Stimulated activated CD8-positive, alpha-beta memory T cell treated with anti-CD3 and anti-CD28 coated beads, Interleukin-15, amount 100 ng/mL, for 48 hours (primary cell): ENCODE measurements around the gene ST3GAL2.
"Not testable (repeated sequence)": the region's sequence is repeated elsewhere in the genome, so short reads cannot be mapped to it uniquely, and the experiment has no call there.

ENCODE experiments used
- DNase-seq, 2 donors: peaks; one replicate each; pipeline ENCODE4 v3.0.0-alpha.2; 2020; ENCODE audit warnings: low read depth in 2 of 2

The ST3GAL2 gene

GRCh38 chr16:70386289-70386986 is 52.5 kb downstream of the ST3GAL2 start:
- not testable (repeated sequence) for DNase-seq

- no peak for DNase-seq
These were observed 55.4 kb downstream of the ST3GAL2 start for GRCh38 chr16:70383421-70383960.

GRCh38 chr16:70381604-70382342 is 57.1 kb downstream of the ST3GAL2 start:
- DNase-seq, result no peak

- DNase-seq, result peak; percentile 96
These were observed 57.8 kb downstream of the ST3GAL2 start for GRCh38 chr16:70380919-70381603.

GRCh38 chr16:70380248-70380918 is 58.5 kb downstream of the ST3GAL2 start:
- DNase-seq, result peak; percentile 75 to 79

GRCh38 chr16:70378869-70379493 is 59.9 kb downstream of the ST3GAL2 start:
- no peak for DNase-seq

GRCh38 chr16:70377782-70378181 is 61.1 kb downstream of the ST3GAL2 start:
- DNase-seq, result no peak

GRCh38 chr16:70375636-70376611 is 63.0 kb downstream of the ST3GAL2 start:
- DNase-seq, result no peak

- no peak for DNase-seq
These were observed 64.7 kb downstream of the ST3GAL2 start for GRCh38 chr16:70374213-70374612.

- DNase-seq, result no peak
These were observed 65.8 kb downstream of the ST3GAL2 start for GRCh38 chr16:70372921-70373728.

- DNase-seq, result no peak
These were observed 68.0 kb downstream of the ST3GAL2 start for GRCh38 chr16:70370924-70371323.

- peak in 1 of 2 donors; percentile 7 for DNase-seq
These were observed 68.8 kb downstream of the ST3GAL2 start for GRCh38 chr16:70370145-70370544.

GRCh38 chr16:70364399-70364798 is 74.5 kb downstream of the ST3GAL2 start:
- DNase-seq, result no peak

- DNase-seq, result no peak
These were observed 79.3 kb downstream of the ST3GAL2 start for GRCh38 chr16:70359552-70359951.

- DNase-seq, result no peak
These were observed 89.1 kb downstream of the ST3GAL2 start for GRCh38 chr16:70349783-70350182.

- DNase-seq, result no peak
These were observed 89.9 kb downstream of the ST3GAL2 start for GRCh38 chr16:70348991-70349390.

- no peak for DNase-seq
These were observed 93.1 kb downstream of the ST3GAL2 start for GRCh38 chr16:70345840-70346239.

- DNase-seq, result no peak
These were observed 96.9 kb downstream of the ST3GAL2 start for GRCh38 chr16:70342016-70342415.

- DNase-seq, result no peak
These were observed 97.3 kb downstream of the ST3GAL2 start for GRCh38 chr16:70341600-70341999.
